Measurements from ENCODE around the gene TSPAN32.
"Not testable (repeated sequence)": the region's sequence is repeated elsewhere in the genome, so short reads cannot be mapped to it uniquely, and the experiment has no call there.

TSPAN32 gene

GRCh38 chr11:2346586-2347307, 44.9 kb downstream of the TSPAN32 start:
- peaks cover 9% of the 10 kb centered on the region for H3K36me3 Mint-ChIP-seq

GRCh38 chr11:2347308-2347830, 45.6 kb downstream of the TSPAN32 start:
- no peaks in the 10 kb centered on the region for H3K9me3 Mint-ChIP-seq
- H3K27me3 Mint-ChIP-seq: no peaks in the 10 kb centered on the region
- H3K27ac Mint-ChIP-seq: no peak overlapping the region
- H3K36me3 Mint-ChIP-seq: peaks cover 9% of the 10 kb centered on the region
- no peak overlapping the region for H3K4me3 Mint-ChIP-seq
- H3K4me1 Mint-ChIP-seq: no peaks in the 10 kb centered on the region

More at GRCh38 chr11:2346586-2347307, 44.9 kb downstream of the TSPAN32 start:
- Mint-ChIP-seq H3K4me3 (no peak overlapping the region), H3K9me3 (no peaks in the 10 kb centered on the region), H3K27me3 (no peaks in the 10 kb centered on the region), H3K27ac (no peak overlapping the region), H3K4me1 (no peaks in the 10 kb centered on the region)

- no peak overlapping the region for H3K27ac Mint-ChIP-seq
- no peaks in the 10 kb centered on the region for H3K27me3 Mint-ChIP-seq
- H3K36me3 Mint-ChIP-seq: peaks cover 6% of the 10 kb centered on the region
- H3K4me3 Mint-ChIP-seq: no peak overlapping the region
- no peaks in the 10 kb centered on the region for H3K4me1 Mint-ChIP-seq
- no peaks in the 10 kb centered on the region for H3K9me3 Mint-ChIP-seq
These were observed 47.2 kb downstream of the TSPAN32 start for GRCh38 chr11:2348986-2349385.

- Mint-ChIP-seq H3K27me3 (no peaks in the 10 kb centered on the region), H3K36me3 (no peaks in the 10 kb centered on the region), H3K27ac (no peak overlapping the region), H3K4me1 (no peaks in the 10 kb centered on the region), H3K4me3 (no peak overlapping the region), H3K9me3 (no peaks in the 10 kb centered on the region)
These were observed 49.9 kb downstream of the TSPAN32 start for GRCh38 chr11:2351701-2352100.

GRCh38 chr11:2352420-2352819, 50.6 kb downstream of the TSPAN32 start:
- Mint-ChIP-seq H3K27ac (no peak overlapping the region), H3K36me3 (no peaks in the 10 kb centered on the region), H3K9me3 (no peaks in the 10 kb centered on the region), H3K27me3 (no peaks in the 10 kb centered on the region), H3K4me1 (no peaks in the 10 kb centered on the region), H3K4me3 (no peak overlapping the region)

- Mint-ChIP-seq H3K27me3 (no peaks in the 10 kb centered on the region), H3K4me1 (no peaks in the 10 kb centered on the region), H3K9me3 (no peaks in the 10 kb centered on the region), H3K36me3 (no peaks in the 10 kb centered on the region), H3K4me3 (no peak overlapping the region), H3K27ac (no peak overlapping the region)
These were observed 53.3 kb downstream of the TSPAN32 start for GRCh38 chr11:2355000-2355644.

GRCh38 chr11:2357246-2357645, 55.4 kb downstream of the TSPAN32 start:
- Mint-ChIP-seq H3K4me3 (no peak overlapping the region), H3K36me3 (no peaks in the 10 kb centered on the region), H3K9me3 (no peaks in the 10 kb centered on the region), H3K4me1 (no peaks in the 10 kb centered on the region), H3K27me3 (no peaks in the 10 kb centered on the region), H3K27ac (no peak overlapping the region)

GRCh38 chr11:2357651-2358050, 55.8 kb downstream of the TSPAN32 start:
- not testable (repeated sequence) for H3K36me3 Mint-ChIP-seq, H3K27me3 Mint-ChIP-seq, H3K4me1 Mint-ChIP-seq, H3K4me3 Mint-ChIP-seq, H3K9me3 Mint-ChIP-seq, H3K27ac Mint-ChIP-seq

GRCh38 chr11:2358754-2359442, 57.1 kb downstream of the TSPAN32 start:
- H3K36me3 Mint-ChIP-seq: no peaks in the 10 kb centered on the region
- no peaks in the 10 kb centered on the region for H3K9me3 Mint-ChIP-seq
- H3K4me3 Mint-ChIP-seq: no peak overlapping the region
- H3K27me3 Mint-ChIP-seq: no peaks in the 10 kb centered on the region
- no peak overlapping the region for H3K27ac Mint-ChIP-seq
- no peaks in the 10 kb centered on the region for H3K4me1 Mint-ChIP-seq

- Mint-ChIP-seq H3K36me3 (no peaks in the 10 kb centered on the region), H3K27ac (no peak overlapping the region), H3K27me3 (no peaks in the 10 kb centered on the region)
These were observed 57.7 kb downstream of the TSPAN32 start for GRCh38 chr11:2359557-2359956.

GRCh38 chr11:2360081-2360642, 58.3 kb downstream of the TSPAN32 start:
- no peaks in the 10 kb centered on the region for H3K36me3 Mint-ChIP-seq
- no peaks in the 10 kb centered on the region for H3K9me3 Mint-ChIP-seq
- H3K4me3 Mint-ChIP-seq: no peak overlapping the region
- H3K27ac Mint-ChIP-seq: no peak overlapping the region
- no peaks in the 10 kb centered on the region for H3K27me3 Mint-ChIP-seq
- H3K4me1 Mint-ChIP-seq: no peaks in the 10 kb centered on the region

More at GRCh38 chr11:2359557-2359956, 57.7 kb downstream of the TSPAN32 start:
- H3K4me3 Mint-ChIP-seq: no peak overlapping the region
- H3K9me3 Mint-ChIP-seq: no peaks in the 10 kb centered on the region
- H3K4me1 Mint-ChIP-seq: no peaks in the 10 kb centered on the region

- Mint-ChIP-seq H3K9me3 (no peaks in the 10 kb centered on the region), H3K36me3 (no peaks in the 10 kb centered on the region), H3K4me3 (no peak overlapping the region), H3K27ac (no peak overlapping the region), H3K27me3 (no peaks in the 10 kb centered on the region), H3K4me1 (no peaks in the 10 kb centered on the region)
These were observed 59.8 kb downstream of the TSPAN32 start for GRCh38 chr11:2361565-2361964.

GRCh38 chr11:2362414-2362813, 60.6 kb downstream of the TSPAN32 start:
- no peak overlapping the region for H3K27ac Mint-ChIP-seq

GRCh38 chr11:2363130-2363529, 61.3 kb downstream of the TSPAN32 start:
- Mint-ChIP-seq H3K36me3 (no peaks in the 10 kb centered on the region), H3K27me3 (no peaks in the 10 kb centered on the region), H3K4me1 (no peaks in the 10 kb centered on the region), H3K9me3 (no peaks in the 10 kb centered on the region), H3K4me3 (no peak overlapping the region), H3K27ac (no peak overlapping the region)

More at GRCh38 chr11:2362414-2362813, 60.6 kb downstream of the TSPAN32 start:
- Mint-ChIP-seq H3K9me3 (no peaks in the 10 kb centered on the region), H3K27me3 (no peaks in the 10 kb centered on the region), H3K4me3 (no peak overlapping the region), H3K36me3 (no peaks in the 10 kb centered on the region), H3K4me1 (no peaks in the 10 kb centered on the region)

- Mint-ChIP-seq H3K36me3 (no peaks in the 10 kb centered on the region), H3K27ac (no peak overlapping the region), H3K4me3 (no peak overlapping the region), H3K4me1 (no peaks in the 10 kb centered on the region), H3K9me3 (no peaks in the 10 kb centered on the region), H3K27me3 (no peaks in the 10 kb centered on the region)
These were observed 62.0 kb downstream of the TSPAN32 start for GRCh38 chr11:2363577-2364370.
